Spleen (tissue), 7 donors: ENCODE measurements around the gene ATXN7L1.

Experiments used
- CTCF ChIP-seq, 11 experiments: fragments of 200-600 bp in 7 of 11; fragments of 450-650 bp in 4 of 11; sonication (generic) in 4 of 11; IDR thresholded peaks in 8 of 11; conservative IDR thresholded peaks in 3 of 11; 1 replicate in 7 of 11; 2 replicates in 4 of 11; pipeline versions ENCODE4 v1.4.0 to v1.8.0; 2016 to 2021; ENCODE audit warnings: antibody characterized with exemption in 11 of 11, inconsistent platforms in 4 of 11, mild to moderate bottlenecking in 1 of 11
- POLR2A ChIP-seq, 3 donors: fragments of 450-650 bp; IDR thresholded peaks; one replicate each; pipeline ENCODE4 v1.5.1; 2017; ENCODE audit warnings: antibody characterized with exemption in 3 of 3, mild to moderate bottlenecking in 1 of 3
- POLR2AphosphoS5 ChIP-seq, 3 donors: sonication (generic); formaldehyde crosslinking; IDR thresholded peaks; one replicate each; pipeline ENCODE4 v1.5.1; 2017; ENCODE audit warnings: antibody characterized with exemption in 3 of 3
- donor health status: DM: no; HTN: no; CAD: no; lungs with moderate emphysema.
- donor health status: DM: no; HTN: no; CAD: no.
- donor health status: DM: no; HTN: no; CAD: no.

GRCh38 chr7:105591522-105591921 is 284.9 kb downstream of the ATXN7L1 start:
- no peak for TF ChIP-seq CTCF (IDR thresholded peaks at IDR 0.05 in 8 of 11, conservative IDR thresholded peaks at IDR 0.05 in 3 of 11)
- no peak for TF ChIP-seq POLR2AphosphoS5 (IDR thresholded peaks at IDR 0.05)
- no peak for TF ChIP-seq POLR2A (IDR thresholded peaks at IDR 0.05)
